Stimulated activated CD4-positive, alpha-beta T cell treated with anti-CD3 and anti-CD28 coated beads, Interleukin-15, amount 100 ng/mL, for 48 hours (primary cell): Measurements from ENCODE around the gene LGALS7.

Experiments used
- DNase-seq, 2 donors: peaks; one replicate each; pipeline ENCODE4 v3.0.0-alpha.2; 2020; ENCODE audit warnings: low read depth in 2 of 2

Gene LGALS7

GRCh38 chr19:38740932-38741331 lies 32.4 kb downstream of the LGALS7 start:
- DNase-seq, result no peak

GRCh38 chr19:38740257-38740592 lies 33.1 kb downstream of the LGALS7 start:
- DNase-seq, result no peak

- DNase-seq, result no peak
These were observed 33.7 kb downstream of the LGALS7 start for GRCh38 chr19:38739440-38740256.

- no peak for DNase-seq
These were observed 35.2 kb downstream of the LGALS7 start for GRCh38 chr19:38737921-38738737.

GRCh38 chr19:38737281-38737865 lies 35.9 kb downstream of the LGALS7 start:
- DNase-seq, result no peak

- peak; percentile 70 to 71 for DNase-seq
These were observed 36.7 kb downstream of the LGALS7 start for GRCh38 chr19:38736413-38737280.

- DNase-seq, result peak; percentile 43 to 55
These were observed 37.3 kb downstream of the LGALS7 start for GRCh38 chr19:38736036-38736412.

- DNase-seq, result no peak
These were observed 38.0 kb downstream of the LGALS7 start for GRCh38 chr19:38735257-38735686.

- DNase-seq, result no peak
These were observed 38.7 kb downstream of the LGALS7 start for GRCh38 chr19:38734426-38735256.

GRCh38 chr19:38734176-38734425 lies 39.2 kb downstream of the LGALS7 start:
- no peak for DNase-seq

GRCh38 chr19:38733493-38734175 lies 39.7 kb downstream of the LGALS7 start:
- DNase-seq, result no peak

- no peak for DNase-seq
These were observed 40.1 kb downstream of the LGALS7 start for GRCh38 chr19:38733241-38733492.

GRCh38 chr19:38731654-38732301 lies 41.5 kb downstream of the LGALS7 start:
- no peak for DNase-seq

GRCh38 chr19:38730731-38731589 lies 42.4 kb downstream of the LGALS7 start:
- DNase-seq, result no peak

GRCh38 chr19:38730470-38730730 lies 42.9 kb downstream of the LGALS7 start:
- DNase-seq, result no peak

GRCh38 chr19:38729653-38730469 lies 43.5 kb downstream of the LGALS7 start:
- DNase-seq, result peak; percentile 51 to 76

GRCh38 chr19:38728752-38729541 lies 44.4 kb downstream of the LGALS7 start:
- DNase-seq, result no peak
